A549 treated with Mapracorat at 1 μM for 4 hours (cell line): Measurements from ENCODE around the gene TTC36. TPM values are rescaled to one million over a fixed set of nuclear protein-coding genes. Genes with fewer than 3 reads are reported as not detected.

Experiments
- total RNA-seq: library from RNA; stranded (reverse); fragments of 200-300 nt; extraction: Qiagen RNA extraction; gene quantifications from 5 replicates; pipeline ENCODE4 v1.2.3, GENCODE V29; 2022

The TTC36 gene, protein sequence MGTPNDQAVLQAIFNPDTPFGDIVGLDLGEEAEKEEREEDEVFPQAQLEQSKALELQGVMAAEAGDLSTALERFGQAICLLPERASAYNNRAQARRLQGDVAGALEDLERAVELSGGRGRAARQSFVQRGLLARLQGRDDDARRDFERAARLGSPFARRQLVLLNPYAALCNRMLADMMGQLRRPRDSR
- total RNA-seq, result not detected in 5 replicates

DNA sequence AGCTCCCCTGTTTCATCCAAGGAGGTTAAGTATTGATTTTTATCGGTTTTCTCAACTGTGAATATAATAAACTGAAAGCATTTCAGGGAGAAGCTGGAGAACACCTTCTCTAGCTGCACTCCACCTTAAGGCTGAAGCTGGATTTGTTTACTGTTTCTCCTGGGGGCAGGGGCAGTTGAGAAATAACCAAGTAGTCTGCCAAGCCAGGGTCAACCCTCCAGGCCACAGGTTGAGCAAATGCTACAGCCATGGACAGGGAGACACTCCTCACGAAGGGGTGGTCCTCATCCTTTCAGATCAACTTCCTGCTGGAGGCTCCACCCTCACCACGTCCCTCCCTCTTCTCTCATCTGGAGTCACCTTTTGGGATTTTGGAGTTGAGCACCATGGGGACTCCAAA is at the start of gene TTC36:
TSS of gene TTC36 (plus strand) at position 366 of the 400 bp plus-strand sequence. CDS start at position 387, 21 bp downstream.

GRCh38 chr11:118530683-118531596 is 3.7 kb downstream of the TTC36 start, which contains the start of gene TMEM25:
TMEM25 (plus strand) TSS chr11:118531192; CDS start chr11:118531802, 610 bp downstream.

GRCh38 chr11:118572061-118572980 is 45.0 kb downstream of the TTC36 start, which contains the start of gene ARCN1:
ARCN1 (plus strand) TSS chr11:118572409; CDS start chr11:118572548, 139 bp downstream.

Other genes starting within 250 kb of the TTC36 start
- gene CD3E, start 222.7 kb upstream of the TTC36 start, total RNA-seq, result not detected in 5 replicates
- gene CD3D, start 184.8 kb upstream of the TTC36 start, total RNA-seq, result not detected in 5 replicates
- gene CD3G, start 183.1 kb upstream of the TTC36 start, total RNA-seq, result not detected in 5 replicates
- gene UBE4A, start 167.9 kb upstream of the TTC36 start, total RNA-seq, result 8.8 to 10.1 TPM (median 9.4 TPM) in 5 replicates
- gene ATP5MG, start 125.9 kb upstream of the TTC36 start, total RNA-seq, result 164 to 213 TPM (median 196 TPM) in 5 replicates
- 12.0 to 13.9 TPM (median 12.8 TPM) in 5 replicates for gene KMT2A, start 91.0 kb upstream of the TTC36 start, total RNA-seq
- 0.09 to 0.56 TPM (median 0.38 TPM) in 5 replicates for gene TMEM25, start 3.7 kb downstream of the TTC36 start, total RNA-seq
- gene IFT46, start 38.5 kb downstream of the TTC36 start, total RNA-seq, result 15.5 to 17.5 TPM (median 16.2 TPM) in 5 replicates
- 85.2 to 94.4 TPM (median 89.4 TPM) in 5 replicates for gene ARCN1, start 44.9 kb downstream of the TTC36 start, total RNA-seq
- gene PHLDB1, start 80.1 kb downstream of the TTC36 start, total RNA-seq, result 8.0 to 8.8 TPM (median 8.5 TPM) in 5 replicates
- not detected in 5 replicates for gene TREH, start 152.2 kb downstream of the TTC36 start, total RNA-seq